Measurements from ENCODE around the gene DCAF15. TPM values are rescaled to one million over a fixed set of nuclear protein-coding genes. Genes with fewer than 3 reads are reported as not detected.
"Not testable (repeated sequence)": the region's sequence is repeated elsewhere in the genome, so short reads cannot be mapped to it uniquely, and the experiment has no call there.

The DCAF15 gene
- total and polyA plus RNA-seq, 2 donors from 2014 or later = 21.9 to 35.5 TPM

DNA sequence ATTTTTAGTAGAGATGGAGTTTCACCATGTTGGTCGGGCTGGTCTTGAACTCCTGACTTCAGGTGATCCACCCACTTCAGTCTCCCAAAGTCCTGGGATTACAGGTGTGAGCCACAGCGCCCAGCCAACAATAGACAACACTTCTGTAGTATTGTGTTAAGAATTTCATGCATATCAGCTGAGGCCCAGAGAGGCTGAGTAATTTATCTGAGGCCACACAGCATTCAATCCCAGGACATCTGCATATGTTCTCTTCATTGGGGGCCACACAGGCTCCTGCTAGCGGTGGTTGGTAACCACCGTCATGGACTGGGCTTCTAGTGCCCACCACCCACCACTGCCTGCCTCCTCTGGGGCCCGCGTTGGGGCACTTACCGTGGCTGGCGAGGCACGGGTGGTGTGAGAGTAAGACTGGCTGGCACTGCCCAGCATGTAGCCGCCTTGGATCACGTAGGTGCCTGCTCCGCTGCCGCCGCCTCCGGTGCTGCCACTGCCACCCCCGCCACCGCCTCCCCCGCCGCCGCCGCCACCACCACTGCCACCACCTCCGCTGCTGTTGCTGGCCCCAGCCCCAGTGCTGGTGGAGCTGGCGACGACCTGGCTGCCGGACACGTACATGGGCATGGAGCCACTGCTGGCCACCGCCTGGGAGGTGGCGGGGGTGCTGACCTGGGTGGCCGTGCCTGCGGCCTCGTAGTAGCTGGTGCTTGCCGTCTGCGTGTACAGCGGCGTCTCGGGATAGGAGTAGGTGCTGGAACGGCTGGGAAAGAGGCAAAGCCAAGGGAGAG lies 20.3 kb downstream of the DCAF15 start:
- no peaks in the 10 kb centered on the region for H3K9me3 ChIP-seq (ENCODE audit: control insufficient read depth in 2 of 3, insufficient read depth in 1 of 3, low read length in 3 of 3)
- H3K9ac ChIP-seq (ENCODE audit: low read length in 3 of 3) = no peak overlapping the region
- DNase-seq = no peak
- no peak for FAIRE-seq
- H3K4me3 ChIP-seq (ENCODE audit: low read length in 3 of 3) = no peak overlapping the region
- no peak overlapping the region for H3K27ac ChIP-seq (ENCODE audit: low read depth in 2 of 2, low read length in 2 of 2)
- TF ChIP-seq, protein P1, sequence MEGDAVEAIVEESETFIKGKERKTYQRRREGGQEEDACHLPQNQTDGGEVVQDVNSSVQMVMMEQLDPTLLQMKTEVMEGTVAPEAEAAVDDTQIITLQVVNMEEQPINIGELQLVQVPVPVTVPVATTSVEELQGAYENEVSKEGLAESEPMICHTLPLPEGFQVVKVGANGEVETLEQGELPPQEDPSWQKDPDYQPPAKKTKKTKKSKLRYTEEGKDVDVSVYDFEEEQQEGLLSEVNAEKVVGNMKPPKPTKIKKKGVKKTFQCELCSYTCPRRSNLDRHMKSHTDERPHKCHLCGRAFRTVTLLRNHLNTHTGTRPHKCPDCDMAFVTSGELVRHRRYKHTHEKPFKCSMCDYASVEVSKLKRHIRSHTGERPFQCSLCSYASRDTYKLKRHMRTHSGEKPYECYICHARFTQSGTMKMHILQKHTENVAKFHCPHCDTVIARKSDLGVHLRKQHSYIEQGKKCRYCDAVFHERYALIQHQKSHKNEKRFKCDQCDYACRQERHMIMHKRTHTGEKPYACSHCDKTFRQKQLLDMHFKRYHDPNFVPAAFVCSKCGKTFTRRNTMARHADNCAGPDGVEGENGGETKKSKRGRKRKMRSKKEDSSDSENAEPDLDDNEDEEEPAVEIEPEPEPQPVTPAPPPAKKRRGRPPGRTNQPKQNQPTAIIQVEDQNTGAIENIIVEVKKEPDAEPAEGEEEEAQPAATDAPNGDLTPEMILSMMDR (IDR thresholded peaks at IDR 0.05; ENCODE audit: borderline replicate concordance, extremely low read depth, insufficient read depth) = no peak
- H3K27me3 ChIP-seq (ENCODE audit: control insufficient read depth, insufficient read depth, low read length) = no peaks in the 10 kb centered on the region
- H3K4me1 ChIP-seq (ENCODE audit: control insufficient read depth in 2 of 3, insufficient read depth in 2 of 3, low read depth in 1 of 3, low read length in 3 of 3) = no peaks in the 10 kb centered on the region
- intact Hi-C loops (cut with DNase I) = no loop called here
- peaks cover 2 to 28% (median 10%) of the 10 kb centered on the region in 3 donors for H3K36me3 ChIP-seq (ENCODE audit: control insufficient read depth in 2 of 3, insufficient read depth in 3 of 3, low read length in 3 of 3)

DNA sequence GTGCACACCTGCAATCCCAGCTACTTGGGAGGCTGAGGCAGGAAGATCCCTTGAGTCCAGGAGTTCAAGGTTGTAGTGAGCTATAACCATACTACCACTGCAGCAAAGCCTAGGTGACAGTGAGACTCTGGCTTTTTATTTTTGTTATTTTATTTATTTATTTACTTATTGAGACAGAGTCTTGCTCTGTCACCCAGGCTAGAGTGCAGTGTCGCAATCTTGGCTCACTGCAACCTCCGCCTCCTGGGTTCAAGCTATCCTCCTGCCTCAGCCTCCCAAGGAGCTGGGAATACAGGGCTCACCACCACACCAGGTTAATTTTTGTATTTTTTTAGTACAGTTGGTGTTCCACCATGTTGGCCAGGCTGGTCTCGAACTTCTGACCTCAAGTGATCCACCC lies 21.2 kb downstream of the DCAF15 start:
- H3K9me3 ChIP-seq (ENCODE audit: control insufficient read depth in 2 of 3, insufficient read depth in 1 of 3, low read length in 3 of 3); H3K4me3 ChIP-seq (ENCODE audit: low read length in 3 of 3); intact Hi-C loops (cut with DNase I); H3K27me3 ChIP-seq (ENCODE audit: control insufficient read depth, insufficient read depth, low read length); DNase-seq; FAIRE-seq; H3K4me1 ChIP-seq (ENCODE audit: control insufficient read depth in 2 of 3, insufficient read depth in 2 of 3, low read depth in 1 of 3, low read length in 3 of 3); H3K9ac ChIP-seq (ENCODE audit: low read length in 3 of 3); H3K27ac ChIP-seq (ENCODE audit: low read depth in 2 of 2, low read length in 2 of 2): not testable (repeated sequence)
- H3K36me3 ChIP-seq (ENCODE audit: control insufficient read depth in 2 of 3, insufficient read depth in 3 of 3, low read length in 3 of 3) = peaks cover 2 to 19% (median 10%) of the 10 kb centered on the region in 3 donors

DNA sequence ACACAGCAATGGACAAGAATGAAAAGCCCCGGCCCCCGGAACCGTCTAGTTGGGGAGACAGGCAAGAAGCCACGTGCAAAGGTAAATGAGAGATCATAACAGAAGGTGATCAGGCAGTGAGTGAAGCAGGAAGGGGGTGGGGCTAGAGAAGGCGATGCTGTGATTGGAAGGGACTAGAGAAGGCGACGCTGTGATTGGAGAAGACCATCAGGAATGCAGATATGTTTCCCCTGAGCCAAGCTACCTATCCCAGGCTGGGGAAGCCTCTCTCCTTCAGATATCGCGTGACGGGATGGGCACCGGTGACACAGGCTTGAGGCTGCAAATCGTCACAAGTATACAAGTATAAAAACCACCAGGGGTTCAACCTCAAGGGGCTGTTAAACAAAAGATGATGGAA lies 21.8 kb downstream of the DCAF15 start:
- Histone ChIP-seq H3K4me3 (ENCODE audit: low read length in 3 of 3) (no peak overlapping the region), H3K9ac (ENCODE audit: low read length in 3 of 3) (no peak overlapping the region), H3K9me3 (ENCODE audit: control insufficient read depth in 2 of 3, insufficient read depth in 1 of 3, low read length in 3 of 3) (no peaks in the 10 kb centered on the region), H3K4me1 (ENCODE audit: control insufficient read depth in 2 of 3, insufficient read depth in 2 of 3, low read depth in 1 of 3, low read length in 3 of 3) (no peaks in the 10 kb centered on the region), H3K36me3 (ENCODE audit: control insufficient read depth in 2 of 3, insufficient read depth in 3 of 3, low read length in 3 of 3) (peaks cover under 1 to 13% (median 7%) of the 10 kb centered on the region in 3 donors), H3K27me3 (ENCODE audit: control insufficient read depth, insufficient read depth, low read length) (no peaks in the 10 kb centered on the region), H3K27ac (ENCODE audit: low read depth in 2 of 2, low read length in 2 of 2) (no peak overlapping the region)
- intact Hi-C loops (cut with DNase I) = no loop called here
- no peak for FAIRE-seq
- TF ChIP-seq, protein P1 (IDR thresholded peaks at IDR 0.05; ENCODE audit: borderline replicate concordance, extremely low read depth, insufficient read depth) = no peak
- peak in 3 of 5 donors; percentile 82 to 90 (median 90) for DNase-seq

DNA sequence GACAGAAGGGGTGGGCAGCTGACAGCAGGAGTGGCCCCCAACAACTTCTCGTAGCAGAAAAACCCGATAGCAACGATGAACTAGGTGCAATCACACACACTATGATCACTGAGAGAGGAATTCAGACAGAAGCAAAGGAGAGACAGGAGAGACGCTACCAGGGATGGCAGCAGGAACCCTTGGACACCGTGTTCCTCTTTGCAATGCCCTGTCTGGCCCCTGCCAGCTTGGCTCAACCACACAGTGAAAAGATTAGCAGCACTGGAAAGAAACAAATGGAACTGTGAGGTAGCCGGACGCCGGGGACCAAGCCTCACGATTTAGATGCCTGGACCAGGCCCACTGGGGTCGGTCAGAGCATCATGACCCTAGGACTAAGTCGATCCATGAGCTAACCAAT lies 23.6 kb downstream of the DCAF15 start:
- TF ChIP-seq, protein P1 (IDR thresholded peaks at IDR 0.05; ENCODE audit: borderline replicate concordance, extremely low read depth, insufficient read depth) = no peak
- no peak for DNase-seq
- no peak for FAIRE-seq
- no peak overlapping the region for H3K9ac ChIP-seq (ENCODE audit: low read length in 3 of 3)
- no peaks in the 10 kb centered on the region for H3K9me3 ChIP-seq (ENCODE audit: control insufficient read depth in 2 of 3, insufficient read depth in 1 of 3, low read length in 3 of 3)
- peaks cover 0 to 7% (median 2%) of the 10 kb centered on the region in 3 donors for H3K36me3 ChIP-seq (ENCODE audit: control insufficient read depth in 2 of 3, insufficient read depth in 3 of 3, low read length in 3 of 3)
- no peak overlapping the region for H3K27ac ChIP-seq (ENCODE audit: low read depth in 2 of 2, low read length in 2 of 2)
- no peak overlapping the region for H3K4me3 ChIP-seq (ENCODE audit: low read length in 3 of 3)
- H3K27me3 ChIP-seq (ENCODE audit: control insufficient read depth, insufficient read depth, low read length) = no peaks in the 10 kb centered on the region
- intact Hi-C loops (cut with DNase I) = no loop called here
- peaks cover 0 to 4% (median 0%) of the 10 kb centered on the region in 3 donors for H3K4me1 ChIP-seq (ENCODE audit: control insufficient read depth in 2 of 3, insufficient read depth in 2 of 3, low read depth in 1 of 3, low read length in 3 of 3)

Data from kidney (tissue), 14 donors.